Natural killer cell (primary cell): ENCODE results near the gene WDR33. TPM values are rescaled to one million over a fixed set of nuclear protein-coding genes. Genes with fewer than 3 reads are reported as not detected.

ENCODE experiments used
- ATAC-seq, 3 donors: fragments of 150-1000 bp in 2 of 3; fragments of 200-7000 bp in 1 of 3; cut with Tn5 transposase; 1 replicate in 1 of 3; 2 replicates in 2 of 3; pipeline ENCODE4 v1.10.0; 2021; ENCODE audit warnings: mild to moderate bottlenecking in 2 of 3, moderate library complexity in 2 of 3
- DNase-seq, 2 donors: peaks; one replicate each; pipeline versions ENCODE4 v3.0.0 to v3.0.0-alpha.2; 2013 to 2021; ENCODE audit warnings: mixed read lengths in 1 of 2
- H3K27ac ChIP-seq: one replicate; pipeline ENCODE4 v1.5.1; 2013; ENCODE audit warnings: mild to moderate bottlenecking, low read length
- H3K27me3 ChIP-seq: one replicate; pipeline ENCODE4 v1.6.1; 2013; ENCODE audit warnings: low read length; ENCODE audit not compliant: control insufficient read depth, insufficient read depth
- H3K36me3 ChIP-seq: one replicate; pipeline ENCODE4 v1.6.1; 2013; ENCODE audit warnings: low read length; ENCODE audit not compliant: control insufficient read depth, insufficient read depth
- H3K4me1 ChIP-seq: one replicate; pipeline ENCODE4 v1.6.1; 2013; ENCODE audit warnings: low read length; ENCODE audit not compliant: control insufficient read depth, insufficient read depth
- H3K4me3 ChIP-seq: one replicate; pipeline ENCODE4 v1.5.1; 2013; ENCODE audit warnings: low read length
- H3K9me3 ChIP-seq: one replicate; pipeline ENCODE4 v1.6.1; 2013; ENCODE audit warnings: low read length; ENCODE audit not compliant: control insufficient read depth, insufficient read depth
- H3K27ac Mint-ChIP-seq, 2 donors: one replicate each; pipeline ENCODE4 v1.8.0; 2022; ENCODE audit warnings: mild to moderate bottlenecking in 2 of 2, mixed read lengths in 2 of 2, moderate library complexity in 1 of 2
- H3K27me3 Mint-ChIP-seq, 2 donors: one replicate each; pipeline ENCODE4 v1.8.0; 2022; ENCODE audit warnings: low read depth in 2 of 2, mixed read lengths in 2 of 2
- H3K36me3 Mint-ChIP-seq: one replicate; pipeline ENCODE4 v1.8.0; 2022; ENCODE audit warnings: mixed read lengths
- H3K4me1 Mint-ChIP-seq, 2 donors: one replicate each; pipeline ENCODE4 v1.8.0; 2022; ENCODE audit warnings: mixed read lengths in 2 of 2
- H3K4me3 Mint-ChIP-seq: one replicate; pipeline ENCODE4 v1.8.0; 2022; ENCODE audit warnings: mild to moderate bottlenecking, moderate library complexity, mixed read lengths
- H3K9me3 Mint-ChIP-seq, 2 donors: one replicate each; pipeline ENCODE4 v1.8.0; 2022; ENCODE audit warnings: mixed read lengths in 2 of 2
- CTCF ChIP-seq: fragments of 200-600 bp; IDR thresholded peaks from one replicate; pipeline ENCODE4 v1.8.0; 2022; ENCODE audit warnings: antibody characterized with exemption
- WGBS: methylation state at CpG from one replicate; pipeline ENCODE4 v1.1.7; 2013; ENCODE audit warnings: missing lambda C conversion rate; ENCODE audit not compliant: insufficient coverage; 5-methylcytosine and 5-hydroxymethylcytosine counted together
- intact Hi-C: fragments of 100-400 bp; cut with micrococcal nuclease; formaldehyde crosslinking; loops from one replicate; pipeline ENCODE4 v1.14.2; 2022
- total RNA-seq, 4 donors: library from RNA; stranded (reverse); fragments of 120-200 nt in 1 of 4; gene quantifications; one replicate each; pipeline versions ENCODE4 v1.2.3 to v1.2.4, GENCODE V29; 2013 to 2022

The WDR33 gene
- total RNA-seq, 3 donors from 2014 or later (not counting 1 experiment from before 2014, with no cell fraction given): 55.2 to 78.4 (median 55.3) TPM

- H3K4me3 Mint-ChIP-seq: no peak overlapping the region
- 87% methylated on average over 15 of the region's 16 CpGs for WGBS
- no peaks in the 10 kb centered on the region for H3K36me3 Mint-ChIP-seq
- DNase-seq (no peak), ATAC-seq (no peak)
- Histone ChIP-seq H3K9me3 (no peaks in the 10 kb centered on the region), H3K27ac (no peak overlapping the region), H3K36me3 (no peaks in the 10 kb centered on the region), H3K27me3 (no peaks in the 10 kb centered on the region), H3K4me3 (no peak overlapping the region), H3K4me1 (no peaks in the 10 kb centered on the region)
- intact Hi-C loops: no loop called here
- no peak overlapping the region for H3K27ac Mint-ChIP-seq
- peaks cover 0 to 4% of the 10 kb centered on the region in 2 donors for H3K27me3 Mint-ChIP-seq
- H3K4me1 Mint-ChIP-seq: peaks cover 0 to 3% of the 10 kb centered on the region in 2 donors
- no peaks in the 10 kb centered on the region for H3K9me3 Mint-ChIP-seq
- no peak for TF ChIP-seq CTCF
These were observed 155.5 kb downstream of the WDR33 start for GRCh38 chr2:127655209-127656073.

- intact Hi-C loops: no loop called here
- no peak overlapping the region for H3K27ac ChIP-seq
- ATAC-seq: no peak
- Mint-ChIP-seq H3K27me3 (peaks cover 0 to 4% of the 10 kb centered on the region in 2 donors), H3K27ac (no peak overlapping the region), H3K36me3 (no peaks in the 10 kb centered on the region), H3K9me3 (no peaks in the 10 kb centered on the region), H3K4me3 (no peak overlapping the region), H3K4me1 (peaks cover 0 to 1% of the 10 kb centered on the region in 2 donors)
- H3K9me3 ChIP-seq: no peaks in the 10 kb centered on the region
- 95% methylated on average over 8 of the region's 8 CpGs for WGBS
- H3K4me3 ChIP-seq: no peak overlapping the region
- no peak for TF ChIP-seq CTCF
- H3K36me3 ChIP-seq: no peaks in the 10 kb centered on the region
- DNase-seq: no peak
- H3K4me1 ChIP-seq: peaks cover 2% of the 10 kb centered on the region
- H3K27me3 ChIP-seq: no peaks in the 10 kb centered on the region
These were observed 156.2 kb downstream of the WDR33 start for GRCh38 chr2:127654838-127655175.

GRCh38 chr2:127654084-127654837 is 156.7 kb downstream of the WDR33 start:
- TF ChIP-seq CTCF: no peak
- ATAC-seq: no peak
- no peak overlapping the region for H3K27ac Mint-ChIP-seq

More at GRCh38 chr2:127654084-127654837, 156.7 kb downstream of the WDR33 start:
- Histone ChIP-seq H3K36me3 (no peaks in the 10 kb centered on the region), H3K4me1 (peaks cover 8% of the 10 kb centered on the region), H3K9me3 (no peaks in the 10 kb centered on the region), H3K27me3 (no peaks in the 10 kb centered on the region), H3K4me3 (no peak overlapping the region), H3K27ac (no peak overlapping the region)
- Mint-ChIP-seq H3K4me1 (no peaks in the 10 kb centered on the region), H3K27me3 (peaks cover 0 to 4% of the 10 kb centered on the region in 2 donors), H3K4me3 (no peak overlapping the region), H3K36me3 (no peaks in the 10 kb centered on the region), H3K9me3 (no peaks in the 10 kb centered on the region)
- WGBS: 93% methylated on average over 24 of the region's 24 CpGs
- intact Hi-C loops: no loop called here
- DNase-seq: no peak
